Bone marrow (tissue), 2 donors: Measurements from ENCODE around the gene KCNIP4.

Experiments used
- DNase-seq, 2 donors: peaks; one replicate each; lab custom pipeline; 2025; lab: John Stamatoyannopoulos, UW

KCNIP4 gene

DNA sequence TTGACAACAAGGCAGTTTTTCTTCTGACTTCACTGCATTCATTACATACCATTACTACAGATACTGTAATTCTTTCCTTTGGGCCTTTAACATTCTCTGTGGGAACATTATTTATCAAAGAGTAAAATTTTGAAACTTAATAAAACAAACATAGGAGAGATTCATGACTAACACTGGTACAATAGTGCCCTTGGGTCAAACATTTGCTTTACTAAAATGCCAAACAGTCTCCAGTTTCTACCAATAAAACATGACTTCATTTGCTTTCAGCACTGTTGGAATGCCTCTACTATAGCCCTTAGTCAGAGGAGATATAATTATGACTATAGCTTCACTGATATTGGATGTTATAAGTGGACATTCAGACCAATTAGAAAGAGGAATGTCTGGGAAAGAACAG, 766.9 kb downstream of the KCNIP4 start:
- DNase-seq, result no peak

DNA sequence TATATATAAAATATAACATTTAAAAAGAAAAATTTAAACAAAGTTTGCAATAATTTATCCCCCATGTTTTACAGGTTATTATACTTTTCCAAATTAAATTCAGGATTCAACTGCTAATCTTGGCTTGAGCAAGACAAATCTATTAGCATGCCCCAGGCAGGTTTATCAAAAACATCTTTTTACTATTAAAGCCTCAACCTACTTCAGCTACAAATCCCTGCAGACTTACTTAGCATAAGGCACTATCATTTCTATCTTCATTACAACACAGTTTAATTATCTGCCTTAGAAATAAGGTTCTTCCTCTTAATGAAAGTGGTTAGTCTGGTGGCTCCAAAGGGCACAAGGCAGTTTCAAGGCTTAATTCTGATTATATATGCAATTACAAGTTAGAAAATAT, 770.7 kb downstream of the KCNIP4 start:
- no peak for DNase-seq

DNA sequence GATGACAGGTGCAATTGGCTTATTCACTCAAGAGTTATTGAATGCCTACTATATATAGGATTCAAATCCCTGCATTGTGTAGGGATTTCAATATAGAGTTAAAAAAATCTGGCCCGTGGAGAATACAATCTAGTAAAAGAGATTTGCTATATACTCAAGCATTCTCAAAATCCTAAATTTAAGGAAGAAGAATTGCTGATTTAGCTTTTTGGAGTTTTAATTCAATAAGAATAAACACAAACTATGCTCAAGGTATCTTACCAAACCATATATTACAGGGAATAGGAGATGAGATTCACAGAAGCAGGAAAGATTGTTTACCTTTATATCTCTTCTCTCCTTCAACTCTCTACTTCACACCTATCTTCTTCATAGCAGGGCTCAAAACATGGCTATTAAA, 771.5 kb downstream of the KCNIP4 start:
- no peak for DNase-seq

DNA sequence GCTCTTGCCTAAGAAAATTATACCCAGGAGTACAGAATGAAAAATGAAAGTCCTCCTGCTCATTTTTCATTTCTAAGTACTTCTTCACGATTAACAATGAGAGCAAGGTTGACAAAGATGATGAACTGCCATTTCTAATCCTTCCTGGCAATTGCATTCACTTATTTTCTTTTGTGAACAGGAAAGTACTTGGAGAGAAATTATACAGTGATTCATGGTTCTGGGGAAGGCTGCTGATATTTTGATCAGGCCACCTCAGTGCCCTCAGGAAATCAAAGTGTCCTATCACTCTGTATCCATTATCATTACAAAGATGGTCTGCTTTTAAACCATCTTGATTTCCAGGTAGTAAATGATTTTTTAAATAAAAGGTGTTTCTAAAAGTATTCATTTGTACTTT, 780.9 kb downstream of the KCNIP4 start:
- no peak for DNase-seq

DNA sequence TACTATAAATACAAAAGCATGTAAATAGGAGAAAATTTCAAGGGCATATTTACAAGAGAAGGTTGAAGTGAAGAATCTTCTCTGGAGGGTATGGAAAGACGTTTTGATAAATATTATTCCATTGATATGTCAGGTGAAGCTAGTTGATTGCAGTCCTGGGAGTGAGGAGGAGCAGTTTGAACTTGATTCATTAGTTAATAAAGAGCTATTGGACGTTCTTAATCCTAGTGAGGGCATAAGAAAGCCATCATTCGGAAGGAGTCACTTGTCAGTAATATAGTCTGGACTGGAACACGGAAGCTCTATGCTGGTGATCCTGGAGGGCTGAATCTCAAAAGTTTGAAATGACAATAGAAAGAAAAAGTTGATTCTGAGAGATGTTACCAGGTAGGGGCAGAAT, 793.2 kb downstream of the KCNIP4 start:
- no peak for DNase-seq

- no peak for DNase-seq
Measured at GRCh38 chr4:21139327-21139726, 809.2 kb downstream of the KCNIP4 start.

- DNase-seq, result no peak
Measured at GRCh38 chr4:21136051-21136630, 812.4 kb downstream of the KCNIP4 start.

GRCh38 chr4:21134994-21135393, 813.6 kb downstream of the KCNIP4 start:
- no peak for DNase-seq

DNA sequence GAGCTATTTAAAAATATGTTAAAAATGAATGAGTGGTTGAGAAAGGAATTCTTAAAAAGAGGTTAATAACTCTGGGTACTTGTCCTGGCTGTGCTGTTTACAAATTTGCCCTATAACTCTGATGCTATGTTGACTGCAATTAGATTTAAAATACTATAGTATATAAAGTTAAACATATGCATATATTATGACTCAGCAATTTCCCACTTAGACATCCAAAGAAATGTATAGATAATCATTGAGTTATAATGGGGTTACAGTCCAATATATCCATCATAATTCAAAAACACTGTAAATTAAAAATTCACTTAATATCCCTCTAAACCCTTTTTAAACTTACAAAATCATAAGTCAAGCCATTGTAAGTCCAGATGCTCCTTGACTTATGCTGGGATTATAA, 818.0 kb downstream of the KCNIP4 start:
- DNase-seq, result no peak

DNA sequence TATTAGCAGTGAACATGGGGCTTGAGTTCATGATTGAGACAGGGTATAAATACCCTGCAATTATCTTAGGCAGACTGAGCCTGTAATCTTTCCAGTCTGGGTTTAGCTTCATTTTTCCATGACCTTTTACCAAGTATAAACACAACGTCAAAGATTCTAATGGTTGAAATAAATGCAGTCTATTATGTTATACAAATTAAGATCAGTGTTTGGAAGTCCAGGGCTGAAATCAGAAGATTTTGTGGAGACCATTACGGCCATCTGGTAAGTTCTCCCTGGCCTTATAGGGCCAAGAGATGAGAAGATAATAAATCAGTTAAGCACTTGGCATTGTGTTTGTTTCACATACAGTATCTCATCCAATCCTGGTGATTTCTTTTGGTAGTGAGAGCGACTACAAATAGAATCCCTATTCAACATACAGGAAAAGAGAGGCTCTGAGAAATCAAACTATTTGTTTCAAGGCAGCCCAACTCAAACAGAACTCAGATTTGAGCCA, 822.5 kb downstream of the KCNIP4 start:
- no peak for DNase-seq

- DNase-seq, result no peak
Measured at GRCh38 chr4:21118301-21118700, 830.3 kb downstream of the KCNIP4 start.

GRCh38 chr4:21117541-21118180, 830.9 kb downstream of the KCNIP4 start:
- DNase-seq, result no peak

- no peak for DNase-seq
Measured at GRCh38 chr4:21113496-21114223, 834.9 kb downstream of the KCNIP4 start.

DNA sequence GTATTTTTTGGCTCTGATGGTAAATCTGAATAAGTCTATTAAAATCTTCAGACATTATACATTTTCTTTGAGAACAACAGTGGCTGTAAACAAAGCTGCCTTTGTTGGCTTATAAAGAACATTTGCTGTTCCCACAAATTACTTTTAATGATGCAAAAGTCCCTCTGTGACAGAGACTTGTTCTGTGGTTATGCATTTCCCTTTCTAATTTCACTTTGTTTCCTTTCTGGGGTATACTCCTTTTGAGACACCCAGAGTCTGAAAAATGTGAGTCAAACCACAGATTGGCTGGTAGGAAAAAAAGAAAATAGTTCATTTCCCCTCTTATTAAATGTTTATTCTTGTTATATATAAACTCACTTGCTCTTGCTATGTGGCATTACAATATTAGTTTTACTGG, 845.9 kb downstream of the KCNIP4 start:
- no peak for DNase-seq

- DNase-seq, result no peak
Measured at GRCh38 chr4:21097865-21098264, 850.7 kb downstream of the KCNIP4 start.

DNA sequence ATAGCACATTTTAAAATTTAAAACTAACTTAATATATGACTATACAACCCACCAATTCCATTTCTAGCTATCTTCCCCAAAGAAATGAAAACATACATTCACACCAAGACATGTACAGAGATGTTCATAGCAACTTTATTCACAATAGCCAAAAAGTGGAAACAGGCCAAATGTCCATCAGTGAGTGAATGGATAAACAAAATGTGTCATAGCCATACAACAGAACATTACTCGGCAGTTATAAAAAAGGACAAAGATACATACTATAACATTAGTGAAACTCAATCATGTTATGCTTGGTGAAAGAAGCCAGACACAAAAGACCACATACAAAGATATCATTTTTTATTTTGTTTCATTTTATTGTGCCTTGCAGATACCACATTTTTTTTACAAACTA, 851.5 kb downstream of the KCNIP4 start:
- DNase-seq, result no peak

- no peak for DNase-seq
Measured at GRCh38 chr4:21092531-21092930, 856.0 kb downstream of the KCNIP4 start.

DNA sequence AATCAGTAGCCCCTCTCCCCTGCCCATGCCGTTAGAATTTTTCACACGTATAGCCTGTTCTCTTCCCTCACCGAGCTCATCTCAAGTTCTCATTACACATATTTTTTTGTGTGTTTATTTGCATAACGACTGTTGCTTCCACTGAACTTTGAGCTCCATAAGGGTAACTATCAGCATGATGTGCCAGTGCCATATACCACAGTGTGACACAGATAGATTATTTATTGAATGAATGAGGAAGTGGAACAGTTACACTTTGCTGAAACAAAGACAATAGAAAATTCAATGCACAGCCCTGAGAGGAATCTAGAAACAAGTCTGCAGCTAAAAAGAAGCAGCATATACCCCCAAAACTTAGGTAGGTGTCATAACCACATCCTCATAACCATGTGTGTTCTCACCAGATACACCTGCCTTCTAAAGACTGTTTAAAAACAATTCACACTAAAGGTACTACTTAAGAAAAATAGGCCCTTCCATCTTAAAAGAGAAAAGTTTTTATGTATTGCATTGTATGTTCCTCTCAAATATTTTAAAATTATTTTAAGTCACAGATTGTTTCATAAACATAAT, 858.4 kb downstream of the KCNIP4 start:
- no peak for DNase-seq

DNA sequence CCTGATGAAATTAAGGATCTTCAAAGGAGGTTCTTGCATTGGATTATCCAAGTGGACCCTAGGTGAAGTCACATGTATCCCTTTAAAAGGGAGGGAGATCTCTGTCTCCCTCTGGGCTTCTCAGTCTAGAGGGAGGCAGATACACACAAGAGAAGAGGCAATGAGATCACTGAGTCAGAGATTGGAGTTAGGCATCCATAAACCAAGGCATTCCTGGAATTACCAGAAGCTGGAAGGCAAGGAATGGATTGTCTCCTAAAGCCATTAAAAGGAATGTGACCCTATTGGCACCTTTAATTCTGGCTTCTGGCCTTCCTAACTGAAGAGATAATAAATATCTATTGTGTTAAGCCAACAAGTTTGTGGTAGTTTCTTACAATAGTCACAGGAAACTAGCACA, 865.2 kb downstream of the KCNIP4 start:
- no peak for DNase-seq

- DNase-seq, result no peak
Measured at GRCh38 chr4:21077967-21078366, 870.6 kb downstream of the KCNIP4 start.

- no peak for DNase-seq
Measured at GRCh38 chr4:21067351-21067750, 881.2 kb downstream of the KCNIP4 start.

- no peak for DNase-seq
Measured at GRCh38 chr4:21061902-21062301, 886.7 kb downstream of the KCNIP4 start.

DNA sequence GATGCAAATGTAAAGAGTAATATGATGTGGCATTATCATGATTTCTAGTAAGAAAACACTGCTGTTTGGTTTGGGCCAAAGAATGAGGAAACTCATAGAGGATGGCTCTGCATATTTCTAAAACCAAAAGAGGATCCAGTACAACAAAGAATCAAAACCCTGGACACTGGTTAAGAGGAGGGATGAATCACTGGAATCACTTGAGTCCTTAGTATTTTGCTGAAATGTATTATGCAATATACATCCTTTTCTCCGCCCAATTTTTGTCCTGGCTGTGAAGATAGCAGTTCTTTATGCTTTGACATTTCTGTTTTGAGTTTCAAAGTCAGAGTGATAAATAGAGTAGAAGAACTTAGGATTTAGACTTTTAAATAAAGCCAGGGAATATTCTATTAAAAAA, 902.4 kb downstream of the KCNIP4 start:
- no peak for DNase-seq
